GM18502 (cell line): ENCODE results near the gene ATRNL1.

ENCODE experiments used
- ATAC-seq: cut with Tn5 transposase; IDR thresholded peaks from one replicate; pipeline ENCODE4 v1.9.1; 2021; ENCODE audit warnings: mild to moderate bottlenecking; ENCODE audit not compliant: unreplicated experiment, poor library complexity

Gene ATRNL1

DNA sequence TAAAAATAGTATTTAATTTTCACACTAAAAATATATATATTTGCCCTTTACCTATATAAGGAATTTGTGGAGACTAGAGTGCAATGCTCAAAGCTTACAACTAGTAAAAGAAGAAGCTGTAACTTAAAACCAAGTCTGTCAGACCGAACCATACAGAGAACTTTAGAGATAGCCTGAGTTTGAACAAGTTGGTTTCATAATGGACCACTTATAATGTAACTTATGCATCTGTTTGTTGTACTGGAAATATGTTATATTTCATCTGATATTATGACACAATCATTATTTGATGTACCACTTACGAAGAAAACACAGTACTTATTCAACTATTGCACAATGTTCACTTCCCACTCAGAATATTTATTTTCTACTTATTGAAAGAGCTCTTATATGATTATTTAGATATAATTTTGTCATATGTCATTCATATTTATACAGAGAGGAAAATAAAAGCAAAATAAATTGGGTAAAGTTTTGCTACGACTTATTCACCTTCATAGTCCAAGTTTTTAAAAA is 462.8 kb downstream of the ATRNL1 start:
- no peak for ATAC-seq

DNA sequence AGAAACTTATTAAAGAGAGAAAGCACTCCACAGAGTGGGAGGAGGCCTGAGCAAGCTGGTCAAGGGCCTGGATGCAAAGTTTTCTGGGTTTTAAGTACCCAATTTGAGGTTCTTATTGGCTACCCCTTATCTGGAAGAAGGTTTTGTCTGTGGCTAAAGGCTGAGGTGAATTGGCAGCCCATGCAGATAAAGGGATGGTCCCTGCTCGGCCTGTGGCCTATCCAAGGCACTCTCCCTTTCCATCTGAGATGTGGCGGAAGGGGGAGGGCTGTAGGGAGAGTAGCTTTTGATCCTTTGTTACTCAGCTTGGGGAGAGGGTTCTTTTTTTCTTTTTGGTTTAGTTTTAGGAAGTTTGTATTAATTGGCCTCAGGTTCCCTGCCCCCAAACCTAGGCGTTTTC is 465.1 kb downstream of the ATRNL1 start:
- no peak for ATAC-seq

DNA sequence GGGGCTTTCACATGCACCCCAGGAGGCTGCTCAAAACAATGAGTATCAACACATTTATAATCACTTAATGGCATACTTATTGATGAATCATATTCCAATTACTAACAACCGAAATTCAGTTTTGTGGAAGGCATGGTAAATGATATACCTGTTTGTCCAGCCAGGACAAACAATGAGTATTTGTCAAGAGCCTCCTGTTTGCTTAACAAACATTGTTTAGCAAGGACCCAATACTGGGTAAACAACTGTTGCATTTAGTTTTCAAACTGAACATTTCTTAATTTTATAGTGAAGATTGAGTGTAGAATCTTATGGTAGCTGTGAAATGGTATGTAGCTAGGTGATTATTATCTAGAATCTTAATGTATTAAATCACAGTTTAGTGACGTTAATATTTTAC is 473.7 kb downstream of the ATRNL1 start:
- no peak for ATAC-seq

DNA sequence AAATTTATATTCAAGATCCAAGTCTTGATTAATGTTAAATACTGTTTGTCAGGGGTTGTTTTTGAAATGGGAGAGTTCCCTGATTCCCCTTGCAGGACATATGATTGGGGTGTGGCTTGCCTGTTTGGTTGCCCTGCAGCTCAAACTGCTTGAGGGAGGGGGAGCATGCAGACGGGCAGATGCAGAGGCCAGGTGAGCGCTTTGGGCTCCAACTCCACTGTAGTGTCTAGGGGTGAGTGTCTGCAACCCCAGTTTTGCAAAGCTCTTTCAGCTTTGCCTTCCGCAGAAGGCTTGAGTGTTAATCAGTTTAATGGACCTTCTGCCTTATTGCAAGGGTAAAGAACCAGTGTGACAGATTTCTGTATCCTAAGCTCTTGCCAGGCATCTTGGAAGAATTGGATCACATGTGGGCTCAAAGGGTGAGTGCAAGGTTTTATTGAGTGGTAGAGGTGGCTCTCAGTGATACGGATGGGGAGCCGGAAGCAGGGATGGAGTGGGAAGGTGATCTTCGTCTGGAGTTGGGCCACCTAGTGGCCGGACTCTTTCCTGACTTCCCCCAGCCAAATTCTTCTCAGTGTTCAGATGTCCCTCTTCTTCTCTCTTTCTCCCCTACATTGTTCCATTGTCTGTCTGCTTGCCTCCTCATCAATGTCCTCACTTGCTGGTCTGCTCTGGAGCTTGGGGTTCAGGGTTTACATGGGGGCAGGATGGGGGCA is 479.7 kb downstream of the ATRNL1 start:
- ATAC-seq: no peak

DNA sequence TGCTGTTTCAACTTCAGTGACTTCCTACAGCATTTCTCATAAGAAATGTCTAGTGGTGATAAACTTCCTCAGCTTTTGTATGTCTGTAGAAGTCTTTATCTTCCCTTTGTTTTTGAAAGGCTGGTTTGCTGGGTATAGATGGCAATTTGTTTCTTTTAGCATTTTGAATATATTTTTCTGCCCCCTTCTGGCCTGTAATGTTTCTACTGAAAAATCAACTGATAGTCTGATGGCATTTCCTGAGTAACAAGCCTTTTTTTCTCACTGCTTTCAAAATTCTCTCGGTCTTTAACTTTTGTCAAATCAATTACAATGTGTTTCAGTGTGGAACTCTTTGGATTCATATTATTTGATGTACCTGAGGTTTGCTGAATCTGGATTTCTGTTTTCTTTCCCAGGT is 487.1 kb downstream of the ATRNL1 start:
- no peak for ATAC-seq

DNA sequence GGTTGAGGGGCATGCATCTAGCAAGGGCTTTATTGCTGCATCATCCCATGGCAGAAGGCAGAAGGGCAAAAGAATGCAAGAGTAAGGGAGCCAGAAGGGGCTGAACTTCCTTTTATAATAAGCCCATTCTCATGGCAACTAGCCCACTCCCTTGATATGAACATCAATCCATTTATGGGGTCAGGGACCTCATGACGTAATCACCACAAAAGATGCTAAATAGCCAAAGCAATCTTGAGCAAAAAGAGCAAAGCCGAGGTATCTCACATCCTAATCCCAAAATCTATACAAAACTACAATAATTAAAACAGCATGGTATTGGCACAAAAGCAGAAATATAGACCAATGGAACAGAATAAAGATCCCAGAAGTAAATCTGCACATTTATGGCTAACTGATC is 499.9 kb downstream of the ATRNL1 start:
- ATAC-seq: no peak

DNA sequence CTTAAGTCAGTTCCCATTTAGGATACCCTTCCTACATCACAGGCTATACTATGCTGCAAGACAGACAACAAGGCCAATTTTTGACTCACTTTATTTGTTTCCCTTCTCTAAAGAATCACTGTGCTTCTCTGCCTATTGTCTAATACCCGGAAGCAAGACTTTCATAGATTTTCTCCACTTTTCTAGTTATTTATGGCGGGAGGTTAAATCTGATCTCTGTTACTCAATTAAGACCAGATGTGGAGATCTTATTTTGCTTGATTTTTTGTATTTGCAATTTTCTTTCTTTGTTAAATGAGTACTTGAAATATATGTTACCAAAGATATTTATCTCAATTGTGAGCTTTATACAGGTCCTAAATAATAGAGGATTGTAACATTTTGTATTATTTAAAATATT is 511.5 kb downstream of the ATRNL1 start:
- no peak for ATAC-seq

DNA sequence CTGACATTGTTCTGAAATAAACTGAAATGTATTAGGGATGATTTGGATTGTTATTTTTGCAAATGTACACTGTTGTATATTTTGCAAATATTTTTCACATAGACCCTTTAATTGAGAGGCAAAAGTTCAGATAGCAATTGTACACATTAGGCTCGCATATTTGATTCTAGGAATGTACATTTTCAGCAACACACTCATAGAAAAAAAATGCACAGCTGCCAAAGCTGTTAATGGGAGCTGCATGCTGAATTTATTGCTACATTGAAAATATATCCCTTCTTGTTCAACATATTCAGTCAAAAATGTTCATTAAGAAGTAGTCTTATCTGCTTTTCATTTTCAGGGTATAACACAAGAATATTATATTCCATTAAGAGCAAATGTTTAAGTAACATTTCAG is 512.9 kb downstream of the ATRNL1 start:
- no peak for ATAC-seq

DNA sequence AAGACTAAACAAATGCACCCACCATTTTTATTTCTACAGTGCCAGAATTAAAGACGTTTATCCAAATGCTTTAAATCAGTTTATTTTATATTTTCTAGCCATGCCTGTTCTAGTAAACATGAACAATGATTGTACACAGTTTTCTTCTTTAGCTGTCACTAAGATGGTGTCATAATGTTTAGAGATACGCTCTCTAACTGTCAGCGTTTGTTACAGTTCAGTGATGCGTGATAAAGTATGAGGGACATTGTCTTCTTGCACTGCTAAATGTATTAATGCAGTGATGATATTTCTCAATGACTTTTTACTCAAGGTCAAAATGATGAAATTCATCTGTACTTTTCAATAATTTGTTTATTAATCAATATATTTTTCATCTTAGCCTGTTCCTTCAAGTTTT is 513.6 kb downstream of the ATRNL1 start:
- ATAC-seq: no peak

DNA sequence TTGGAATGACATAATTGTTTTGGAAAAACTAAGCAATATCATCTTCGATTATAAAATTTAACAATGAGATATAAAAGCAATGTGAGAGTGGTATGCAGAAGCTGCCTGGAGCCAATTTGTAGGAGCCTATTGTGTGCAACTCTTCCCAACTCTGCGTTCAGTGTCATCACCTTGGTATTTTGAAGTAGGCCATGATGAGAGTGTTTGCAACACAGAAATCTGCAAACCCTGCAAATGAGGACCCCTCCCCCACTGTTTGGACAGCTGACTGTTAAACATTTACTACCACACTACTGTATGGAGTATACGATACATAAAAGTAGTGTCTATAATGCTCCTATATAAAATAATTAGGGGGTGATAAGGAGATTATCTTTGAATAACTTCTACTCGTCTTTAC is 531.3 kb downstream of the ATRNL1 start:
- no peak for ATAC-seq

DNA sequence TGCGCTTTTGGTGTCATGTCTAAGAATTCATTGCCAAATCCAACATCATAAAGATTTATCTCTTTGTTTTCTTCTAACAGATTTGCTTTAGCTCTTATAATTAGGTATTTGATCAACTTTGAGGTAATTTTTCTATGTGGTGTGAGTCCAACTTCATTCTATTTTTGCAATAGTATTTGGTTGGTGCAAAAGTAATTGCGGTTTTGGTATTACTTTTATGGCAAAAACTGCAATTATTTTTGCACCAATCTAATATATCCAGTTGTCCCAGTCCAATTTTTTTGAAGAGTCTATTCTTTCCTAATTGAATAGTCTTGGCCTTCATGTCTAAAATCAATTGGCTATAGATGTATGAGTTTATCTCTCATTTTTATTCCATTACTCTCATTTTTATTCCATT is 535.5 kb downstream of the ATRNL1 start:
- no peak for ATAC-seq

DNA sequence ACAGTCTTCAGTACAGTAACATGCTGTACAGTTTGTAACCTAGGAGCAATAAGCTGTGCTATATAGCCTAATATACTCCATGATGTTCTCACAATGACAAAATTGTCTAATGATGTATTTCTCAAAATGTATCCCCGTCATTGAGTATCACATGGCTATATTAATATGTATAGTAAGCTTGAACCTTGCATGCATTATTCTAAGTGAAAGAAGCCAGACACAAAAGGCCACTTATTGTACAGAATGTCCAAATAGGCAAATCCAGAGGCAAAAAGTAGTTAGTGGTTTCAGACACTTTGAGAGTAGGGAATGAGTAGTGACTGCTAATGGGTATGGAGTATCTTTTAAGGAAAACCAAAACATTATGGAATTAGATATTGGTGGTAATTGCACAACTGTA is 545.1 kb downstream of the ATRNL1 start:
- ATAC-seq: no peak

DNA sequence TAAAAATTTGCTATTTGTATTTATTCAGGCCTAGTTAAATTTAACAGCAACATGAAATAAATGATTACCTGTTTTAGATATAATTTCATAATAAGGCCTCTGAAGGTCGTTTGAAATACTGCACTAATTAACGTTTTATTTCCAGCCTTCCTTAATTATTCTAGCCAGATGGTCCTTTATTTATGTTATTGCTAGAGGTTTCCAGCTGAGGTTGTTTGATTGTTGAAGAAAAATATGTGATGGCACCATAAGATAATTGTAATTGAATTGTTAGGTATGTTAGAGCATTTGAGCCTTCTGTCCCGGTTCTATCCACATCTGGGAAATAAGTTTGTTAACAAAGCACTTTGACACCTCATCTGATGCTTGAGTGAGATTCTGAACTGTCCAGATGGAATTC is 556.1 kb downstream of the ATRNL1 start:
- ATAC-seq: no peak

DNA sequence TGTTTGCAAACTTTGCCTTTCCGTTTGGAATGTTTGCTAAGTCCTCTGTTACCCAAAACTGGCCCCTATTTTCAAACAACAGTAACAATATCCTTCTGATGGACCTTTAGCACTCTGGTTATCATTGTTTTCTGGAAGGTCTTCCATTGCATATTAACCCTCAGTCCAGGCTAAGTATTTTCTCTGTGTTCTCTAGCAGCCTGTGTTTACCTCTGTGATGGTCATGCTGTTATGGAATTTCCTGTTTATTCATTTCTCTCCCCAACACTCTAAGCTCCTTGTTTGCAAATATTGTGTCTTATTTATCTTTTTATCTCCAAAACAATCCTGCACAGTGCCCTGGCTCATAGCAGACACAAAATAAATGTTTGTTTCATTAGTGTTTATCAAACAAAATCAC is 560.3 kb downstream of the ATRNL1 start:
- no peak for ATAC-seq

DNA sequence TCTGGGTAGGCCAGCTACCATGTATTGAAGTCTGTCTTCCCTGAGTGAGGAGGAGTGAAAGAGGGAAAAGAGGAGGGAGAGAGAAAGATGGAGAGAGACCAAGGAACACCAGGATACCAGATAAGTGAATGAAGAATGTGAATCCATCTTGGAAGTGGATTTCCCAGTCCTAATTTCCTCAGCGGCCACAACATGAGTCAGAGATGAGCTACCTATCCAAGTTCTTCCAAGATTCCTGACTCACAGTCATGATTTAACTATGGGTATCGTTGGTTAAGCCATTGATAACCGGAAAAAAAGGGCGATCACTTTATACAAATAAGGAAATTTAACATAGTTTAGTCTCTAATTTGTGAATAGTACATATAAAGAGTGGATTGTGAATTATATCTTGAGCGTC is 561.8 kb downstream of the ATRNL1 start:
- no peak for ATAC-seq

DNA sequence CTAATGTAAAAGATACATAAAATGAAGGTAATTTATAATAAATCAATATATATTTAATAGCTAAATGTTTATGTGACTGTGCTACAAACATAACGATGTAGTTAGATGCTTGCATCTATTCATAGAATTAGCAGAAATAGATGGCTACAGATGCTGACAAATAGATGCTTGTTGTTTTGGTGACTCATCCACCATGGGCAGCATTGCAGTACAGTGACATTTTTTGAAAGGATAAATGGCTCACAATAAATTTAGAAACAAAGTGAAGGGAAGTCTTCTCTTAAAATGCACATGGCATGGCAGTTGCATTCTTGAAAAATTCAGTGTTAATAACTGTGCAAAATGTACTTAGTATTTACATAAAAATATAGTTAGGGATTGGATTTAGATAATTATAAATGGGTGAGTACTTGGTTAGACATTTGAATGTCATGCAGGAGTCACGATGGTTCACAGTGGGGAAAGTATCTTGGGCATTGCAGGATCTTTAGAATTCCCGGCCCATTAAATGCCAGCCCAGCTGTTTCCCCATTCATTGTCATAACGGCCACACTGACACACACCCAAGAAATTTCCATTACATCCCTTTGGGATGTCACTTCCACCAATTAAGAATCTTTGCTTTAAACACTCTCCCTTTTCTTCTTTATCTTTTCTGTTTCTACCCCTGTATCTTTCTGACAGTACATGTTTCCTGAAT is 564.1 kb downstream of the ATRNL1 start:
- no peak for ATAC-seq

DNA sequence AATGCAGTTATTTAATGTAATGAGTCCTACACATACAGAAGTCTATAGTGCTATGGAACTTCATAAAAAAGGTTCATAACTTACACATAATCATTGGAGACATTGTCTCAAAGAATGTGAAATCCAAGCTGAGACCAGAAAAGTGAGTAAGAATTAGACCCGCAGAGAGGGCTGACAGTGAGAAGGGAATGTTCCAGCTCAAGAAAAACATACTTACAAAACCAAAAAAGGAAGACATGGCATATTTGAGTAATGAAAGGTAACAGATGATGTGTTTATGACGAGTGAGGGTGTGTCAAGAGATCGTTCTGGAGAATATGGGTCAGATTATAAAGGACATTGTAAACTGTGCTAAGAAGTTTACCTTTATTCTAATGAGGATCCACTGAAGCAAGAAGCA is 566.5 kb downstream of the ATRNL1 start:
- no peak for ATAC-seq

DNA sequence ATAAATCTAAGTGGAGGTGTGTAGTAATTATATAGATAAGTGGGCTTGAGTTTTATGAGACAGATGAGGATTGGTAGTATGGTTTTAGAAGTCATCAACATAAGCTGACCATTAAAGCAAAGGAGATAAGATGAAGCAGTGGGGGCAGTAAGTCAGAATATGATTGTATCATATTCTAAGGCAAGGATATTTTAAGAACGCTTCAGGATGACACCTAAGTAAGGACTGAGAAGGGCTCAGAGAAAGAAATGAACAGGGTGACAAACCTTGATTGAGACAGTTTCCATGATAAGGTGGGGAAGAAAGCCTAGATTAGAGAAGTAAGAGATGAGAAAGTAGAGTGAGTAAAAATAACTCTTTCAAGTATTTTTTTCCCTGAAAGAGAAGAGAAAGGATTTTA is 567.2 kb downstream of the ATRNL1 start:
- ATAC-seq: no peak

DNA sequence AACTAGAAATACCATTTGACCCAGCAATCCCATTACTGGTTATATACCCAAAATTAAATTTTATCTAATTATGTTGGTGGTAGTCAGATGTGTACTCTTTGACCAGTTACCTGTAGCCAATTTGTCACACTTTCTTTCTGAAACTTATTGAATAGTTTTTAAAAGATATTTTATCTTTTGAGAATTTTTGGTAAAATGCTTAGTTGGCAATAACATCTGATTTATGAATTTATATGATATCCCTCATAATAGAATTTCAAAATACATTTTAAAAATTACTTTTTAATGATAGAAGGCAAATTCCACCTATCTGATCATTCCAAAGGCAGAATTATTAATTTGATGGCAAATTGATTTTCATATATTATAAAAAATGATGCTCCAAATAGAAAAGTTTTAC is 569.3 kb downstream of the ATRNL1 start:
- no peak for ATAC-seq

DNA sequence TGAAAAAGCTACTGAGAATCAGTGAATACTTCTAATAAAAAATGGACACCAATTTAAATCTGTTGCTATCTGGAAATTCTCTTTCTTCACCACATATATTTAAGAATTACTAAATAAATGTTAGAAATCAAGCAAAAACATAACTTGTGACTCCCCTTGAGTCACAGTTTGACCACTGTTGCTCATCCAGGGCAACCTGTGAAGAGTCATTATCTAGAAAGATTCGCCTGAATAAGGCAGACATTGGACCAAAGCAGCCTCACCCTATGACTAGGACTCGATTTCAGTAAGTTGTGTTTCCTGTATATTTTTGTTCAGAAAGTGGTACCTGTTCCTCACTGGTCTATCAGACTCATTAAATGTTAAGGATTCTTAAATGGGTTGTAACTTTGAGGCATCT is 572.4 kb downstream of the ATRNL1 start:
- no peak for ATAC-seq

DNA sequence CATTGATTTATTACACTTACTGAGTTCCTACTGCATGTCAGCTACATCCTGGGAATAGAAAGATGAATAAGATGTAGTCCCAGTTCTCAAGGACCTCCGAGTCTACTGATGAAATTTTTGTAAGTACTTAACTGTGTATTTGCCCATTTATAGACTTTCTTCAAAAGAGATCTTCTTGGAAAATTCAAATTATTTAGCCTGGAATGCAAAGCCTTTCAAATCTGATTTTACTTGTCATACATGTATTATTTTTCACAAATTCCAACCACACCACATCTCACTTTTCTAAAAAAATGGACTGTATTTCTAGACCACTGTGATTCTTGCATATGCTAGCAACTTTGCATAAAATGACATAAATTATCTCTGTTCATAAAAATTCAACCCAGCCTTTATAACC is 581.3 kb downstream of the ATRNL1 start:
- no peak for ATAC-seq

DNA sequence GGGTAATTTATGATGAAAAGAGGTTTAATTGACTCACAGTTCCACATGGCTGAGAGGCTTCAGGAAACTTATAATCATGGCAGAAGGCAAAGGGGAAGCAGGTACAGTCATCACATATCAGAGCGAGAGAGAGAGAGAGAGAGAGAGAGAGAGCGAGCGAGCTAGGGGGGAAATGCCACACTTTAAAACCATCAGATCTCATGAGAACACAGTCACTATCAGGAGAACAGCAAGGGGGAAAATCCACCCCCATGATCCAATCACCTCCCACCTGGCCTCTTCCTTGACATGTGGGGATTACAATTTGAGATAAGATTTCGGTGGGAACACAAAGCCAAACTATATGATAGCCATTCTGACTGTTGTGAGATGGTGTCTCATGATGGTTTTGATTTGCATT is 603.6 kb downstream of the ATRNL1 start:
- ATAC-seq: no peak
